Smooth muscle cell of the brain vasculature (primary cell): Measurements from ENCODE around the gene NRROS.

ENCODE experiments used
- DNase-seq: peaks from one replicate; pipeline ENCODE4 v3.0.0-alpha.2; 2012; ENCODE audit warnings: low read depth, low spot score

NRROS gene

GRCh38 chr3:196684548-196685407, 45.3 kb downstream of the NRROS start:
- DNase-seq: no peak

- DNase-seq: no peak
Measured at GRCh38 chr3:196686436-196686835, 46.9 kb downstream of the NRROS start.

- no peak for DNase-seq
Measured at GRCh38 chr3:196688349-196688748, 48.9 kb downstream of the NRROS start.

- no peak for DNase-seq
Measured at GRCh38 chr3:196689941-196690660, 50.6 kb downstream of the NRROS start.

- DNase-seq: no peak
Measured at GRCh38 chr3:196691386-196691785, 51.9 kb downstream of the NRROS start.

GRCh38 chr3:196694202-196694638, 54.7 kb downstream of the NRROS start:
- no peak for DNase-seq

GRCh38 chr3:196694941-196695848, 55.7 kb downstream of the NRROS start:
- DNase-seq: no peak

- DNase-seq: no peak
Measured at GRCh38 chr3:196695849-196696226, 56.3 kb downstream of the NRROS start.

GRCh38 chr3:196697270-196697669, 57.8 kb downstream of the NRROS start:
- DNase-seq: no peak

- DNase-seq: no peak
Measured at GRCh38 chr3:196699749-196700148, 60.3 kb downstream of the NRROS start.

GRCh38 chr3:196700801-196701200, 61.3 kb downstream of the NRROS start:
- DNase-seq: no peak

- DNase-seq: no peak
Measured at GRCh38 chr3:196706327-196706726, 66.8 kb downstream of the NRROS start.

GRCh38 chr3:196706731-196707130, 67.2 kb downstream of the NRROS start:
- DNase-seq: no peak

- DNase-seq: no peak
Measured at GRCh38 chr3:196707566-196707965, 68.1 kb downstream of the NRROS start.

GRCh38 chr3:196708467-196708866, 69.0 kb downstream of the NRROS start:
- no peak for DNase-seq
